GM18861 (cell line): ENCODE data around the gene LRIT2.

Experiments
- ATAC-seq: cut with Tn5 transposase; IDR thresholded peaks from one replicate; pipeline ENCODE4 v1.9.1; 2021; ENCODE audit not compliant: unreplicated experiment

The LRIT2 gene

DNA sequence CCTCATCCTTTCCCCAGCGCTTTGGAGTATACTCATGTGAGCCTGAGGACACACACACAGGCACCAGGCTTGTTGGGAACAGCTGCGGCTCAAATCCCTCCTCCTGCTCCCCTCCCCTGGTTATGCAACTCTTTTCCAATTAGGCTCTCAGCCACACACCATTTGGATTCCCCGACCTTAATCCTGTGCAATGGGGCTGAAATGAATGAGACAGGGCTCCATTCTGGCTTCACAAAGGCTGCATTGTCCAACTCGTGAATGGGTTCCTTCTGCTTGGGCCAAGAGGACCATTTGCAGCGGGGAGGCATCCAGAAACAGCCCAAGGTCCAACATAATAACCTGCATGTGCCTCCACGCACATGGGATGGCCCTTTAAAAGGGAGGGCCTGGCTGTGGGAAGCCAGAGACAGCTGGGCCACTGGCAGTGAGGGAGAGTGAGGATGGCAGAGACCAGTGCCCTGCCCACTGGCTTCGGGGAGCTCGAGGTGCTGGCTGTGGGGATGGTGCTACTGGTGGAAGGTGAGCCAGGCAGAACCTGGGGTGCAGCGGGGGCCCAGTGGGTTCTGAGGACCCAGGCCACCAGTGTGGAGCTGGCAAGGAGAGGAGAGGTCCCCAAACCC lies 19.4 kb upstream of the LRIT2 start, which contains the start of gene RGR:
TSS of gene RGR (plus strand) at position 403 of the 620 bp plus-strand sequence. CDS start at position 441, 38 bp downstream.
- ATAC-seq = no peak

DNA sequence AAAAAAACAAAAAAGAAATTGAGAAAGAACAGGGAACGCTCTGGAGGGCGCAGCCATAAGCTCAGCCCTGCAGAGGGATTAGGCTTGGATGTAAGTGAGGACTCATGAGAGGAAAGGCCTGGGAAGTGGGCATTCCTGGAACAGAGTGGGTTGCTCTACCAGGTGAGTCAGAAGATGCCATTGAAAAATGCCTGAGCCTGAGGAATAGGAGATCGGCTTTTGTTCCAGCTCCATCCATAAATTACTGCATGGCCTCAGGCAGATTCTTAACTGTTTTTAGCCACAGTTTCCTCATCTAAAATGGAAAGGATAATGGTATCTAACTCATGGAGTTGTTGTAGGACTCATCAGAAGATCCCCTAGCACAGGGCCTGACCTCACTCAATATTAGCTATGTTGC lies 18.4 kb upstream of the LRIT2 start:
- no peak for ATAC-seq

DNA sequence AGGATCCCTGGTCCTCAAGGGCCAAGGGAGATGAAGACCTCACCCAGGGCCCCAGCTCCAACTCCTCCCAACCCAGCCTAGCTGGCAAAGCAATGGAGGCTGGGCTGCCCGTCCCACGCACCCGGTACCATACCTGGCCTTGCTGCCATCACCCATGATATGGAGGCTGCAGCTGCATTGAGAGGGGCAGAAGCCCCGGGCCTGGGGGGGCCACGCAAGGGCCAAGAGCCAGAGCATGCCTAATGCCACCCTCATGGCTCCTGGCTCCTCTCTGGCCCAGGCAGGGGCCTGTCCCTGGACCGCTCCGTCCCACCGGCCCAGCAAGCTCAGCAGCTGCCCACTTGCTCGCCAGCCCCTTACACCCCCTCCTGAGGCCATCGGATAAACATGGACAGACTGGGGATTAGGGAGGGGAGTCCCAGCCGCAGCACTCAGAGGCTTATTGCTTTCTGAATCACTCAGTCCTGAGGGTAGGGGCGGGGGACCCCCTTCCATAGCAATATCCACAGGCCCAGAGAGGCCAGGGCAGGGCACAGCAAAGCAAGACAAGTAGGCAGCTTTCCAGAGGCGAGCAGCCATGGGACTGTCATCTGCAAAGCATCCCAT lies 15.9 kb upstream of the LRIT2 start, which contains the start of gene LRIT1:
TSS of gene LRIT1 (minus strand) at position 362 of the 606 bp plus-strand sequence. CDS start at position 255, 107 bp downstream.
- no peak for ATAC-seq

DNA sequence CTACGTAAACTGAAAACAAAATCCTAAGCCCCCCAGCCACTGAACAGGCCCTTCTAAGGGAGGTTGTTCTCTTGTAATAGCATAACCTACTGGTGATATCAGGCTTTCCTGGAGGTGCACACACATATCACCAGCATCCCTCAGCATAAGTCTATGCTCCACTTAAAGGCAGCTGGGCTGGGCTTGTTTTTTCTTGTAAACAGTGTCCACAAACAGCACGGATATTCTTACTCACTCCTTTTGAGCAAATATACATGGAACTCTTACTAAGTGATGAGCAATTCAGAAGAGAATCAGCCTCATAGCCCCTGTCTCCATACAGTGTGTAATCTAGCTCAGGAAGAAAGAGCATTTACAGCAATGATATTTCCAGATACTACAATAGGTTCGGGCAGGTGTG lies 13.6 kb upstream of the LRIT2 start:
- ATAC-seq = no peak

DNA sequence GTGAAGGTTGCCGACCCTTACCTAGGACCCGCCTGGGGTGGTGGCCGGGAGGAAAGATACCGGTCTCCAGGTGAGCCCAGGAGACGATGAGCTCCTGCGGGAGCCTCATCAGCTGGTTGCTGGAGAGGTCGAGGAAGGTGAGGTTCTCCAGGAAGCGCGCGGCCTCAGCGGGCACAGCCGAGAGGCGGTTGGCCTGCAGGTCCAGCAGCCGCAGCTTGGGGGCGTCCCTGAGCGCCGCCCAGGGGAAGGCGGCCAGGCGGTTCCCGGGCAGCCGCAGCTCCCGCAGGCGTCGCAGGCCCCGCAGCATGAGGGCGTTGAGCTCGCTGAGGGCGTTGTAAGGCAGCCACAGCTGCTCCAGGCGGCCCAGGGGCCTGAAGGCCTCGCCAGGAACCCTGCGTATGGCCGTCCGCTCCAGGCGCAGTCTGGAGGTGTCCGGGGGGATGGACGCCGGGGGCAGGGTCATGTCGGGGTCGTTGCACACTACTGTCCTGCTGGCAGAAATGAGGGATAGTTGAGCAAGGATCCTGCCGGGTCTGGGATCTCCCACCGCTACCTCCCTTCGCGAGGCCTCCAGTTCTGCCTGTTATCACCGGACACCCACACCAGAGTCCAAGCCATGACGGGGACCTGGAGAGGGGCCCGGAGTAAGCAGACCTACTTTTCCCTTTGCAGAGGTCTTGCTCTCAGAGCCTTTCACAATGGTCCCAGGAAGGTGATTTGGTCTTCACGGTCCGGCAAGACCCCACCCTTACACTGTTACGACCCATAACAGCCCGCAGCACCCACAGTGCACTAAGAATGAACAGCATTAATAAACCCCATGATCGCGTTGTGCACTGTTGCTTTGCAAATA lies 12.1 kb upstream of the LRIT2 start:
- ATAC-seq = no peak

DNA sequence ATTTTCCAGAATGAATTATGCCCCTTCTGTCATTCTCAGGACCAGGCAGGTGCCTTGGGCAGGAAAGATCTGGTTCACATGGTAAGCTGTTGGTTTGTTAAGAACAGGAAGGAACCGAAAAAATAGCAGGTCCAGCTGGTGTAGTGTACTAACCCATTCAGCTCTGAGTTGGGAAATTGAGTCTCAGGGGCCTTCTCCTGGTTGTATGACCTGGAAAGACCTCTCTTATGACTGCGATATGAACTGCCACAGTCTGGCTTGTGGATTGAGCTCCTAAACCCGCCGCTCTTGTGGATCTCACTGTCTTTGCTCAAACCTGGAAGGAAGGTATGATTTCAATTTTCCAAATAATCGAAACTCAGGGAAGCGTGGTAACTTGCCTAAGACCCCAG lies 11.5 kb upstream of the LRIT2 start:
- no peak for ATAC-seq

DNA sequence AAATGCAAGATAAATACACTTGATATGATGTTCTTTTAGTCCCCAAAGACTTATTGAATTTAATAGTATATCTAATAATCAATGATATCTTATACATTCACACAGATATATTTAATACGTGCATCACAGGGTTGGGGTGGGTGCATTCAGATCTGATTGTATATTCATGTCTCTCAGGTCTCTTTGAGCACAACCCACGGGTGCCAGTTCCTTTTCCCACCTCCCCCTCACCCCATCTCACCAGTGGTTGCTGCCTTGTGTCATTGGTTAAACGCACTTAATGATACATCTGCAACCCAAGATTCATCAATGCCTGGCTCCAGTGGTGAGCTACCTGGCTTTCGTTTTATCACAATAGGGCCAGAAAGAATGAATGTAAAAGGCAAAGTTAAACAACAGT lies 9.8 kb upstream of the LRIT2 start:
- ATAC-seq = no peak

DNA sequence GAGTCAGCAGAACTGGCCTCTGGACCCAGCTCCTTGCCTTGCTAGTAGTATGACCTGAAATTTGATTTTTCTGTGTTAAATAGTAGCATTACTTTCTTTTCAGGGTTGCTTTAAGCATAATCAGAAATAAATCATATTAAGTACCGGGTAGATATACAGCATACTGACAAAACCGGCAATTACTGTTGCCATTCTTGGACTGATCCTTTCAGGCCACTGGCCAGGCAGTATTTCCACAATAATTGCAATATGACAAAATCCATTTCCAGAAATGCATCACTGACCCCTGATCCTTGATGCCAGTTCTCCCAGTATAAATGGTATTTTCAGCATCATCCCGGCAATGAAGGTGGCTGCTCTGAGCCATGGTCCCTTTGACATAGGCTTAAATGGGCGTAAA lies 9.1 kb upstream of the LRIT2 start:
- ATAC-seq = no peak

DNA sequence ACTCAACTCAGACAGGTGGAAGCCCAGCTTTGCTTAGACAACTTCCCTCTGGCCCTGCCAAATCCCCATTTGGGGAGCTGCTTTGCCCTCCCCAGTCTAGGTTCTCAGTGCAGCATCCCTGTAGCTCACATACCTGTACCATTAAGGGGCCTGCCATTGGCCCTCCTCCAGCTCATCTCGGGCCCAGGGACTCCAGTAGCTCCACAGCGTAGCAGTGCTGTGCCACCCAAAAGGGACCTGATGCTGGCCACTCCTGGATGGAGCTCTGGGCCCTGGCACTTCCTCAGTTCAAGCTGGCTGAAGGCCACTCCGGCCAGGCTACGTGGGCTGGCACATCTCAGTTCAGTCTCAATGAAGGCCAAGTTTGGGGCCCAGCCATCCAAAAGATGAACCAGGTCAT lies 8.6 kb upstream of the LRIT2 start:
- ATAC-seq = no peak

DNA sequence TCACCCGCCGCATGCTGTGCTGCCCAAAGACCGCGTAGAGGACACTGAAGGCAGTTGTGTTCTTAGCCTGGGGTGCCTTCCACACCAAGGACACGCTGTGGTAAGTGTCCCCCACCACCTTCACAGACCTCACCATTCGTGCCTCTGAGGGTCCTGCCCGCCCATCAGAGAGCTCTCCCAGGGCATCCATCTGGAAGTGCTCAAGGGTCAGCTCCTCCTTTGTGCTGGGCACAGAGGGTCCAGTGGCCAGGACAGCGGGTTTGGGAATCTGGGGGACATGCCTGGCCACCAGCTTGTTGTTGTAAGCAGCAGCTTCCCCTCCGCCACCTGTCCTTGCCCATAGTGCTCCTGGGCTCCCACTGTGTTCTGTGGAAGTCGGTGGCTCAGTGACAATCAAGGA lies 7.0 kb upstream of the LRIT2 start:
- ATAC-seq = no peak

DNA sequence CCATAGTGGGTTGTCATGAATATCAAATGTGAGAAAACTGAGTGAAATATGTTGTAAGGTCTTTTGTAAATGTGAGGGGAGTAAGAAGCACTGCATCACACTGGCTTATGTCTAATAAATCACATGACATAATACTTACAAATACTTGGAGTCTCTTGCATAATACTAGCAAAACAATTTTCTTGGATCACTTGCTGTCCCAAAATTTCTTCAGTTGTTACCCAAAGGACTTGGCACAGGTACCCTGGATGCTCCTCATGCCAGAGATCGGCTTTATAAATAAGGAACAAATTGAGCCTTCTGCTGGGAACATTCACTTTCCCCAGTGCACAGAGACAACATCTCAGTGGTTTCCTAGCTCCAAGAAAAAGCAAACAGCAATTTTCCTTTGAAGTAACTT lies 5.0 kb upstream of the LRIT2 start:
- ATAC-seq = no peak

DNA sequence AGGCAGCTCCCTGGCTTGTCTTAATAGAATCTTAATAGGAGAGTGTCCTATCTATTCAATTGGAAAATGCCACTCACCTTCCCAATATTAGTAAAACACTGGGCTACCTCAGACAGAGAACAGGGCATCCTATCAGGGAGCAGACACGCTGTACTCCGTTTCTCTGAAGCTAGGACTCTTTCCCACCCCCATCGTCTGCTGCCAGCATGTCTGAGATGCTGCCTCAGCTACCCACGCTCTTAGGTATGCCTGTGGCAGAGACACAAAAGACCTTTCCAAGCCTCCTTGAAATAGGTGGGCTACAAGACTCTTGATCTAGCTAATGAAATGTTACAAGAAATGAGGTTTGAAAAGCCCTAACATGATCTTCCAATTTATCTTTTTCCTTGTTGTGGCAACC lies 2.5 kb upstream of the LRIT2 start:
- no peak for ATAC-seq

DNA sequence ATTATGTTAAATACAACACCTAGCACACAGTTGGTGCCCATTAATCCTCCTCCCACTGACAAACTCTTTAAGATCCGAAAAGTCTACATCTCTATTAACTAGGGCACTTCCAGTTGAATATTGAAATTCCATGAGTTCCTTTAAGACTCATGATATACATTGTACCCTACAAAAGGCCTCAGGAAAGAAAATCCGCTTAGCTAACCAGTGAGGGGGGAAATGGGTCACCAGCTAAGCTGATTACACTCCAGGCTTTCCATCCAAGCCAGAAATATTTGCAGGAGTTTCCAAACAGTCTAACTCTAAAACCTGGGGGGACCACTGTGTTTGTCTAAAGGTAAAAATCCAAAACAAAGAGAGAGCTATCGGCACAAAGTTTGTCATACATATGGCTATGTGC lies 1.3 kb upstream of the LRIT2 start:
- ATAC-seq = no peak

DNA sequence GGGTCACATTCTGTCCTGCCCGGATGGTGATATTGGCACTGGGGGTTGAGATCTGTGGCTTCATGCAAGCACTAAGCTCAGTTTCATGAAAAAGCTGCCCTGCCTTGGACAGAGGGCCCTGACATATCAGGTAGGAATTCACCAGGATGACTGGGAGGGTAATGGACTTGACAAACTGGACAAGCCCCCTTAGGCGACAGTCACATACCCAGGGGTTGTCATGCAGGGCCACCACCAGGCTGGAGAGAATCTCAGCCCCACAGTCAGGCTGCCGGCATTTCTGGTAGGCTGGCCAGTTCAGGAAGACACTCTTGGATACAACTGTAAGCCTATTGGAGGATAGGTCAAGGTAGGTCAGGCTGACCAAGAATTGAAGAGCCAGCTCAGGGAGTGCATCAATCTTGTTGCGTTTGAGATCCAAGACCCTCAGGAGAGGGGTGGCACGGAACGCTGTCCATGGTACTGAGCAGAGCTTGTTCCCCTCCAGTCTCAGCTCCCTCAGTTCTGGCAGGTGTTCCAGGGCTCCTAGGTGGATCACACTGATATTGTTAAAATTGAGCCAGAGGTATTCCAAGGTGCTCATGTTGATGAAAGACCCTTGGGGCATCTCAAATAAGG lies 824 bp downstream of the LRIT2 start:
- no peak for ATAC-seq

DNA sequence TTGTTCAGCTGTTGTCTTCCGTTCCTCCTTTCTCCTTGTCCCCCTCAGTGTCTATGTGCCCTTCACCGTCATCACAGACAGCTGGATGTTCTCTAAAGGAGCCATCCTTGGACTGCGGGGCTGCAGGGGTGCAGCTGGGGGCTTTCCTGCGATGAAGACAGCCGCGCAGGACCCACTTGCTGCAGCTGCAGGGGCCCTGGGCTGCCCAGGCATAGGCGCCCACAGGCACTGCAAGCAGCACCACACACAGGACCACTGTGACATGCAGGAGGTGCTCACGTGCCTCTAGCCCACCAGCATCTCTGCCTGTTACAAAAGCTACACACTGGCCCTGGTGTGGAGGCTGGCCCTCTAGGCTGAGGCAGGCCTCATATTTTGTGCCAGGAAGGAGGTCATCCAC lies 3.4 kb downstream of the LRIT2 start:
- ATAC-seq = no peak

DNA sequence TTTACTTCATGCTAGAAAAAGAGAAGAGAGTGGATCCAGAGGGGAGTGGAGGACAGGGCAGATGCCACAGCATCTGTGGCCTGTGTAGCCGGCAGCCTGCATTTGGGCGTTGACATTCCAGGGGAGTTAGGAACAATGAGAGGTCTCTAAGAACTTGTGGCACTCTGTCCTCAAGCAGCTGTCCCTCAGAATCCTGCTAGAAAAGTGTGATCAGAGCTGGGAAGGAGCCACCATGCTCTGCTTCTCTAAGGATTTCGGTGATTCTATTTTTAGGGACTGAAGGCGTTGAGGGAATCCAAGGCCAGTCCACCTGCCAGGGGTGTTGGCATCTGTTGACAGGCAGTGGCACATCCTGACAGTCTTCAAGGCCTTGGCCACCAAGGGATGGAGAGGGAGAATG lies 7.6 kb downstream of the LRIT2 start:
- ATAC-seq = no peak

DNA sequence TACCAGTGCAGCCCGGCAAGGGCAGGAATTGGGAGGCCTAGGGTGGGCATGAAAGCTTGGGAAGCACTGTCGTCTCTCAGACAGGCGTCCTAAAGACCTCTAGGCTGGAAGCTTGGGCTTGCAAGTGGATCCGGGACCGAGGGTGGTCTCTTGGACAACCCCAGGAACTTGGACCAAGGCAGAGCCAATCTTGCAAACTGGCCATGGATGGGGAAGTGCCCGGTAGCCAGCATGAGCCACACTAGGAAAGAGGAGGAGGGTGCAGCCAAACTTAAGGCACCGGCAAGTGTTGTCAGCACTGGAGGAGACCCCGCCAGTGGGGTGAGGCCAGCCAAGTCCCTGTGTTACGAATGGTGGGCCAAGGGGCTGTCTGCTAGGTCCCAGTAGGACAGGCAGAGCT lies 8.5 kb downstream of the LRIT2 start:
- ATAC-seq = no peak

DNA sequence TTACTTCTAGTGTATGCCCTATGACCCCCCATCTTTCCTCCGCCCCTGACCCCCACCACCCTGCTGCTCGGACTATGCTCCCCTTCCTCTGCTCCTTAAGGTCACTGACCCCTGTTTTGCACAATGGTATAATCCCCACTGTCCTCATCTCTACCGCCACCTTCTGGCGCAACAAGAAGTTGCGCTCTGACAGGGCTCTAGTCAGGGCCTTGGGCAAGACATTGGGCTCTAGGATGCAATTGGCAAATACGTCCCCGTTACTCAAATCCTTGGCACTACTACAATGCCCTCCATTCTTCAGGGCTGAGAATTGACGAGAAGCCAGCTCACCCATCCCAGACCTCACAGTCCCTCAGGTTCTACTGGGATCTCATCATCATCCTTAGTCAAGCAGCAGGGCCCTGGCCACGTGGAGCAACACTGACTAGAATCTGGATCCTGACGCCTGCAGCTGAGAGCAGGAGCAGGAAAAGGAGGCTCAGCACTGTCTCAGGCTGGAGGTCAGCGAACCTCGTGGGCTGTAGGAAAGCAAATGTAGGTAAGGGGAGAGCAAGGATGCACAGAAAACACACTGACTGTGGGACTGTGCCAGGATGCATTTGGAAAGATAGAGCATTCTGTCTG lies 10.6 kb downstream of the LRIT2 start:
- ATAC-seq = peak; percentile 76

DNA sequence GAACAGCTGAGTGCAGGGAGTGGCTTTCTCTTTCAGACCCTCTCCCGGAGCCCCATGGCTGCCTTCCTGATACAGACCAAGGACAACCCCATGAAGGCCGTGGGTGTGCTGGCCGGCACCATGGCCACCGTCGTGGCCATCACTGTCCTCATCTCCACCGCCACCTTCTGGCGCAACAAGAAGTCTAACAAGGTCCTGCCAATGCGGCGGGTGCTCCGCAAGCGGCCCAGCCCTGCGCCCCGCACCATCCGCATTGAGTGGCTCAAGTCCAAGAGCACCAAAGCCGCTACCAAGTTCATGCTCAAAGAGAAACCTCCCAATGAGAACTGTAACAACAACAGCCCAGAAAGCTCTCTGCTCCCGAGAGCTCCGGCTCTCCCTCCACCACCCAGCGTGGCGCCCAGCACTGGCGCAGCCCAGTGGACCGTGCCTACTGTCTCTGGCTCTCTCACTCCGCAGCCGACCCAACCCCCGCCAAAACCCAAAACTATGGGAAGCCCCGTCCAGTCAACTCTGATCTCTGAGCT lies 11.2 kb downstream of the LRIT2 start:
- ATAC-seq = no peak

DNA sequence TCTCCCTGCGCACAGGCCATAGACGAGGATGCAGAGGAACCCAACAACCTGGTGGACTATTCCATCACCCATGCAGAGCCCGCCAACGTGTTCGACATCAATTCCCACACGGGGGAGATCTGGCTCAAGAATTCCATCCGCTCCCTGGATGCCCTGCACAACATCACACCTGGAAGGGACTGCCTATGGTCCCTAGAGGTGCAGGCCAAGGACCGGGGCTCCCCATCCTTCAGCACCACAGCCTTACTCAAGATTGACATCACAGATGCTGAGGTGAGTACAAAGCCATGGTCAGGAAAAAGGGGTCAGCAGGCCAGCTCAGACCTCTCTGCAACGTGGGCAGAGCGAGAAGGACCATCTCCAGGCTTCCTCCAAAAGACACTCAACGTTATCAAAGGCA lies 12.3 kb downstream of the LRIT2 start:
- no peak for ATAC-seq

DNA sequence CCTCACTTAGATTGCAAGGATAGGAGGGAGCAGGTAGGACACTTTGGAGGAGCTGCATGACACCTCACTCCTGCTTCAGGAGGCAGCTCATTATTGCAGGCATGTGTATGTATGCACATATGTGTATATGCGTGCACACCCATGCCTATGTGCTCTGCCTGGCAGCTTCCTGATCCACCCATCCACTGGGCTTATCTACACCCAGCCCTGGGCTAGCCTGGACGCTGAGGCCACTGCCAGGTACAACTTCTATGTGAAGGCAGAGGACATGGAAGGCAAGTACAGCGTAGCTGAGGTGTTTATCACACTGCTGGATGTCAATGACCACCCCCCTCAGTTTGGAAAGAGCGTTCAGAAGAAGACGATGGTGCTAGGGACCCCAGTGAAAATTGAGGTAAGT lies 13.3 kb downstream of the LRIT2 start:
- no peak for ATAC-seq
